H1 (cell line): ENCODE measurements around the gene FARS2.

ENCODE experiments used
- BCL11A ChIP-seq, 2 experiments: IDR thresholded peaks; one replicate each; pipeline ENCODE4 v1.6.1; 2011; ENCODE audit warnings: low read depth in 2 of 2, low read length in 2 of 2, mild to moderate bottlenecking in 2 of 2
- GABPA ChIP-seq: IDR thresholded peaks from 2 replicates; pipeline ENCODE4 v1.6.1; 2011; ENCODE audit warnings: mild to moderate bottlenecking, low read length, moderate library complexity, borderline replicate concordance; ENCODE audit not compliant: insufficient read depth
- POLR2A ChIP-seq, 2 experiments: IDR thresholded peaks; 1 replicate in 1 of 2; 2 replicates in 1 of 2; pipeline ENCODE4 v1.6.1; 2011; ENCODE audit warnings: low read depth in 2 of 2, low read length in 2 of 2, mild to moderate bottlenecking in 2 of 2; ENCODE audit errors: control extremely low read depth in 1 of 2
- RAD21 ChIP-seq, 2 experiments: IDR thresholded peaks in 1 of 2; conservative IDR thresholded peaks in 1 of 2; 2 replicates each; pipeline ENCODE4 v1.6.1; 2011; ENCODE audit warnings: low read depth in 2 of 2, low read length in 2 of 2, improper control_type of control experiment in 1 of 2, inconsistent platforms in 1 of 2, mild to moderate bottlenecking in 1 of 2, moderate library complexity in 1 of 2
- SRF ChIP-seq: IDR thresholded peaks from 2 replicates; pipeline ENCODE4 v1.6.1; 2011; ENCODE audit warnings: mild to moderate bottlenecking, low read depth, low read length, moderate library complexity

DNA sequence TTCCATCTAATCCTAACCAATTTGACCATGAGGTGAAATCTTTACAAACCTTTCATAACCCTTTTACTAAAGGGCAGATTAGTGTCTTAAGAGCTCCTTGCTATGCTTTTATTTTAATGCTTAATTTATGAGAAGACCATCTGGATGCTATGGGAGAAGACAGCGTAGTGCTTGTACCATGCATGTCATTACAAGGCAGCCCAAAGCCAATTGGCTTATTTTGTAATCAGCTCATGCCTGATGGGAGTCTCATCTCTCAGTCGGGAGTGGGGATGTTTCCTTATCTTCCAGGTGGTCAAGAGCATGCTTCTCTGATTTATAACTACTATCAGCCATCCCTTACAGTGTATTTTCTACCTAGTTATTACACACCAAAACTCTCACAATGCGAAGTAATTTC lies 304.7 kb downstream of the FARS2 start:
- TF ChIP-seq GABPA (no peak), RAD21 (IDR thresholded peaks at IDR 0.05 in 1 of 2, conservative IDR thresholded peaks at IDR 0.05 in 1 of 2; ENCODE audit: low read depth in 2 of 2, low read length in 2 of 2) (no peak), SRF (no peak), BCL11A (IDR thresholded peaks at IDR 0.05; ENCODE audit: low read depth in 2 of 2, low read length in 2 of 2) (no peak), POLR2A (IDR thresholded peaks at IDR 0.05; ENCODE audit: control extremely low read depth in 1 of 2, low read depth in 2 of 2, low read length in 2 of 2) (no peak)
